NCI-H2196 treated with DMSO at 0.1 percent for 48 hours (cell line): ENCODE results near the gene GAA.
"Not testable (repeated sequence)": the region's sequence is repeated elsewhere in the genome, so short reads cannot be mapped to it uniquely, and the experiment has no call there.

Source experiments
- DNase-seq: peaks from one replicate; lab custom pipeline; 2025; ENCODE audit not compliant: unreplicated experiment; lab: John Stamatoyannopoulos, UW

GAA gene

DNA sequence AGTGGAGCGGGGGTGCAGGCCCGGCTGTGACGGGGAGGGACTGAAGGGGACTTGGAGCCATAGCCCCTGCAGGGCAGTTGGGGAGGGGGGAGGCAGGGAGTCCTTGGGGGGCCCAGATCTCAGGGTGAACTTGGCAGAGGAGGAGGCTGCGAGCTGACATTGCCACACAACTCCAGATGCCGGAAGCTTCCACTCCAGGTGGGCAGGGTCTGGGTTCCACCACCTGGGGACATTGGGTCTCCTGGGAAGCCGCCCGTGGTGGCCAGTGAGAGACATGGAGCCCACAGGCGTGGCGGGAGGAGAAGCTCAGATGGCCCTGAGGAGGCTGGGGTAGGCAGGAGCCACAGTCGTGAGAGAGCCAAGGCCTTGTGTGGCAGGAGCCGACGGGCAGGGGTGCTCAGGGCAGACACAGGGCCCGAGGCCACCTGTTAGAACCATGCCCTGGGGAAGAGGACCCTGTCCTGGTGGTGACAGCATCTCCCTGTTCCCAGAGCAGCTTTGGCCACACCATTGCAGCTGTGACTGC, 18.2 kb upstream of the GAA start:
- no peak for DNase-seq

DNA sequence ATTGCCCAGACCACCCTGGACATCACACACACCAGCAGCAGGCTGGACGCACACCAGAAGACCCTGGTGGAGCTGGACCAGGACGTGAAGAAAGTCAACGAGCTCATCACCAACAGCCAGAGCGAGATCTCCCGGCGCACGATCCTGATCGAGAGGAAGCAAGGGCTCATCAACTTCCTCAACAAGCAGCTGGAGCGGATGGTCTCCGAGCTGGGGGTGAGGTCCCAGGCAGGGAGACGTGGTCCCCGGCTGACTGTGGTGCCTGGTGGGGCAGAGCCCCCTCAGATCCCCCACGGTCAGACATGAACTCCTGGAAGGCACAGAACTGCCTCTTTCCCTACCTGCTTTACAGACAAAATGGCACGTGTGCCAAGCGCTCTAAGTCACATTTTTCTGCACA, 16.6 kb upstream of the GAA start:
- DNase-seq = no peak

DNA sequence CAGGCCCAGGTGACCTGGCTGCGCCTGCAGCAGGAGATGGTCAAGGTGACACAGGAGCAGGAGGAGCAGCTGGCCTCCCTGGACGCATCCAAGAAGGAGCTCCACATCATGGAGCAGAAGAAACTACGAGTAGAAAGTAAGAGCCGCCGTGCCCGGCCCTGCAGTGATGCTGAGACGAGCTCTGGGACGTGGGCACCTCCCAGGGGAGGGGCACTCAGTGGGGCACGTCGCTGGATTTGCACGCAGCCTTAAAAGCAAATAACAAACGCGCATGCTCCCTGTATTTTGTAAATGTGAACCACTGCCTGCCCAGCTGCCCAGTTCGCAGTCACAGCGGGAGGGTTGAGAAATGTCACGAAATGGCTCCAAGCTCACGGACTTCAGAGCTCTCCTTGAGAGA, 15.3 kb upstream of the GAA start:
- DNase-seq = no peak

DNA sequence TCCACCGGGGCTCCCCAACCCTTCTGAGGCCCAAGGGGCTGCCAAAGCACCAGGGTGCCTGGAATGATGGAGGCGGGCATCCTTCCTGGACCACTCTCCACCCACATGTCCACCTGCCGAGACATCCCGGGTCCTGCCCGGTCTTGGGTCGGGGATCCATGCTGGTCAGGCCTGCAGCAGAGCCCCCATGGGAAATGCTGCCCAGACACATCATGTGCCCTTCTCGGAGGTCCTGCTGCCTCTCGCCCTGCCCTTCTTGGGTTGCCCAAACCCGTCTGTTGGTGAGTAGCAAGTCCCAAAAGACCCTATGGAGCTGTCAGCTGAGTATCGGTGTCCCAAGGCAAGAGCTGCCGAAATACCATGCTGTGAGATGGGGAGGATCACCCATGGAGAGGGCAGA, 14.8 kb upstream of the GAA start:
- DNase-seq = no peak

DNA sequence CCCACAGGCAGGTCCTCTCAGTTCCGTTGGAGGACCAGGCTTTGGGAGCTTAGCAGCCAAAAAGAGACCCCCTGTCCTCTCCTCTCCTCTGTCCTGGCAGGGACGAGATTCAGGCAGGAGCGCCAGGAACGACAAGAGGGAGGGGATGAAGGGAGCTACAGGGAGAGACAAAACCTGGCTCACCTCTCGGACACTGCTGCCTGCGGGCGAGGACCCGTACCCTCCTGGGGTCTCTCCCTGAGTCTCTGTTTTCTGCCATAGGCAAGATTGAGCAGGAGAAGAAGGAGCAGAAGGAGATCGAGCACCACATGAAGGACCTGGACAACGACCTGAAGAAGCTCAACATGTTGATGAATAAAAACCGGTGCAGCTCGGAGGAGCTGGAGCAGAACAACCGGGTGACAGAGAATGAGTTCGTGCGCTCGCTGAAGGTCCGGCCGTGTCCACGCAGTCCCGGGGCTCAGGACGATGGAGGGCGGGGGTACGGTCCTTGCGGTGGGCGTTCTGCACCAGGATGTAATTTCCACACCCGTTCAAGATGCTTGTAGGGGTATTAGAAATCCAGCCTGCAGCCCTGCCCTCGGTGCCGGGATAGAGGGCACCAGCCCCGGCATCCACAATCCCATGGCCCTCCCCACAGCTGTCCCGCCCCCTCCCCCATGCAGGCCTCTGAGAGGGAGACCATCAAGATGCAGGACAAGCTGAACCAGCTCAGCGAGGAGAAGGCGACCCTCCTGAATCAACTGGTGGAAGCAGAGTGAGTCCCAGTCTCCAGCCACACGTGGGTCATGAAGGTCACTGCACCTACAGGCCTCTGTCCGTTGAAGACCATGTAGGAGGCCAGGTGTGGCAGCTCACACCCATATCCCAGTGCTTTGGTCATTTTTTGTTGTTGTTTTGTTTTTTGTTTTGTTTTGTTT, 13.8 kb upstream of the GAA start:
- DNase-seq = no peak

DNA sequence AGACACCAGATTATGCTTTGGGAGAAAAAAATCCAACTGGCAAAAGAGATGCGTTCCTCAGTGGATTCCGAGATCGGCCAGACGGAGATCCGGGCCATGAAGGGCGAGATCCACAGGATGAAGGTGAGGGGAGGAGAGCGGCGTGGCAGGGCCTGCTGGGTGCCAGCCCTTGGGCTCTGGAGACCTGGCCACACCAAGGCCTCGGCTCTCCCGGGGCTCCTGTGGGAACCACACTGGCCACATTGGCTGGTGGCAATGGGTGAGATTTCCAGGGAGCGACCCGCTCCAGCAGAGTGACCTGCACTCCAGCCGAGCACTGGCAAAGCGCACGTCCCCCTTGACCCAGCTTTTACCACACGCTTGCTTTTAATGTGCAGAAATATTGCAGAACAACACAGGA, 11.6 kb upstream of the GAA start:
- DNase-seq = no peak

DNA sequence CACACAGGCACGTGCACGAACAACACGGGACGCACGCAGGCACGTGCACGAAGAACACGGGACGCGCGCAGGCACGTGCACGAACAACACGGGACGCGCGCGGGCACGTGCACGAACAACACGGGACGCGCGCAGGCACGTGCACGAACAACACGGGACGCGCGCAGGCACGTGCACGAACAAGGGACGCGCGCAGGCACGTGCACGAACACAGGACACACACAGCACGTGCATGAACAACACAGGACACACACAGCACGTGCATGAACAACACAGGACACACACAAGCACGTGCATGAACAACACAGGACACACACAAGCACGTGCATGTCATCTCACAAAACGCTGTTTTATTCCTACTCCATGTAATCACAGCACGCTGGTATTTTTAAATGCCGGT, 11.2 kb upstream of the GAA start:
- not testable (repeated sequence) for DNase-seq

DNA sequence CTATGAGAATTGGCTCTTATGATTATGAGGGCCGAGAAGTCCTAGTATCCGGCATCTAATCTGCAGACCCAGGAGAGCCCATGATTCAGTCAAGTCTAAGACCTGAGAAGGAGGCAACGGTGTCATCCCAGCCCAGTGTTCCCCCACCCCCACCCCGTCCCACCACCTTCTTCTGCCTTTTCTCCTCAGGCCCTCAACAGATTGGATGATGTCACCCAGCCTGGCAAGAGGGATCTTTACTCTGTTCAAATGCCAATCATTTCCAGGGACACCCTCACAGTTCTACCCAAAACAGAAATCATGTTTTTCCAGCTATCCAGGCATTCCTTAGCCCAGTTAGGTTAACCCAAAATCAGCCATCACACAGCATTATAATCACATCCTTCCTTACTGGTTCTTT, 10.0 kb upstream of the GAA start:
- no peak for DNase-seq

DNA sequence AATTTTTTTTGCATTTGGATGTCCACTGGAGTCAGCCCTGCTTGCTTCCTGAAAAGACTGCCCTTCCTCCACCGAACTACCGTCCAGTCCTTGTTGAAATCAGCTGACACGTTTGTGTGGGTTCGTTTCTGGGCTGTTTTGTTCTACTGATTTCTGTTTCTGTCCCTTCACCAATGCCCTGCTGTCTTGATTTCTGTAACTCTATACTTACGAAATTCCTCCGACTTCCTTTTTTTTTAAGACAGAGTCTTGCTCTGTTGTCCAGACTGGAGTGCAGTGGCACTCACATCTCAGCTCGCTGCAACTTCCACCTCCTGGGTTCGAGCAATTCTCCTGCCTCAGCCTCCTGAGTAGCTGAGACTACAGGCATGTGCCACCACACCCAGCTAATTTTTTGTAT, 8.4 kb upstream of the GAA start:
- DNase-seq = no peak

DNA sequence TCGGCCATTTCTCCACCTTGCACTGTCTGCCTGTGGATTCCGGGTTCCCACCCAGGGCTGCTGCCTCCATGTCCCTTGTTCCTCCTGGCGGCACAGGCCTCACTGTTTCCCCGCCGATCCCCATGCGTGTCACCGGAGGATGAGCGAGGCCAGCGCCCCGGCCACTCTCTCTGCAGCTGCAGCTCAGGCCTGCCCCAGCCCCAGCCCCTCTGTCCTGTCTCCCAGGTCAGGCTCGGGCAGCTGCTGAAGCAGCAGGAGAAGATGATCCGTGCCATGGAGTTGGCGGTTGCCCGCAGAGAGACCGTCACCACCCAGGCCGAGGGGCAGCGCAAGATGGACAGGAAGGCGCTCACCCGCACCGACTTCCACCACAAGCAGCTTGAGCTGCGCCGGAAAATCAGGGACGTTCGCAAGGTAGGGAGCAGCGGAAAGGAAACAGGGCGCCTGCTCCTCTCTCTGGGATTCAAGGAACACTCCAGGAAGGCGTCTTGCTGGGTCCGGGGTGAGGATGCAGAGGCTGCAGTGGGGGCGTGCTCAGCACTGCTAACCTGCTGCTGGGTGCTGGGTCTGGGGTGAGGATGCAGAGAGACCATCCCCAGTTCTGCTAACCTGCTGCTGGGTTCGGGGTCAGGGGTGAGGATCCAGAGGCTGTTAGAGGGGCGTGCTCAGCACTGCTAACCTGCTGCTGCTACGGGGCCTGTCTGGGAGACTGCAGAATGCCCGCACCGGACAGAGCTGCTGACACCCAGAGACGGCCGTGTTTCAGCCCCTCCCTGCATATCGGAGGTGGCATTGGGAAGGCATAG, 6.1 kb upstream of the GAA start:
- DNase-seq = no peak

DNA sequence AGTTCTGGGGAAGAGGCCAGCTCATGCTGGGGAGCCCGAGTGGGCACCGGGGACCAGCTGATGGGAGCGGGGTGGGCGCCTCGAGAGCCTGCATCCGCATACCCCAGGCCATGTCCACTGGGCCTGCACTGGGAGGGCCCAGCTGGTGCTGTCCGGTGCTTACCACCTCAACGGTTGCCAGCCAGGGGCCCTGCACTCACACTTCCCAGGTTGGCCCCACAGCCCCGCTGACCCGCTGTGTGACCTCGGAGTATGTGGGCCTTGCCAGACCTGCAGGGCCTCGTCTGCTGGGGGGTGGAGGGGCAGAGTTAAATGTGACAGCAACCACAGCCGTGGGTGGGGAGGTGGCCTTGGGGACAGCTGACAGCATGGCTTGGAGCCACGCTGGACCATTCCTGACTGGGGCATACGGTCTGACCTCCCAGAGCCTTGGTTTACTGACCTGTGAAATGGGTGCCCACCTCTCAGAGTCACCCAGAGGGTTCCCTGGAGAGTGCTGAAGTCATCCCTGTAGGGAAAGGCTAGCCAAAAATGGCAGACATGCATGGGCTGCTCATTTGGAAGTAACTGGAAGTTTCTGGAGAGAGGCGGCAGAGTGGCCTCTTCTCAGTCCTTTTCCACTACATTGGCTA, 5.4 kb upstream of the GAA start:
- no peak for DNase-seq

DNA sequence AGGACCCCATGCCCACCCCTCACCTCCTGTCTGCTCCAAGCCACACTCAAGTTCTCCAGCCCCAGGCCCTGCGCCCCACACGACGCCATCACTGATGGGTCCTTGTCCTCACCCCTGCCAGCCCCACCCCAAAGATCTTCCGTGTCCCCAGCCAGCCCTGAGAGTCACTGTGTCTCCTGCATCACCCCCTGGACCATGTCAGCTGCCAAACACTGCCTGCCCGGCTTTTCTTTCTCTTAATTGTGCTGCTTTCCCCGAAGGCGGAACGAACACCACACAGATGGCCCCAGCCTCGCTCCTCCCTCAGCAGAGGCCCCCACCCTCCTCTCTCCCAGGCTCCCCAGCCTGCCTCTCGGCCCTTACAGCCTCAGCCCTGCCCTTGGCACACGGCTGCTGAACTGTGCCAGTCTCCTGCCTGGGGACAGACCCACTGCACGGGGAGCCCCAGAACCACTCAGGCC, 4.8 kb upstream of the GAA start:
- no peak for DNase-seq

DNA sequence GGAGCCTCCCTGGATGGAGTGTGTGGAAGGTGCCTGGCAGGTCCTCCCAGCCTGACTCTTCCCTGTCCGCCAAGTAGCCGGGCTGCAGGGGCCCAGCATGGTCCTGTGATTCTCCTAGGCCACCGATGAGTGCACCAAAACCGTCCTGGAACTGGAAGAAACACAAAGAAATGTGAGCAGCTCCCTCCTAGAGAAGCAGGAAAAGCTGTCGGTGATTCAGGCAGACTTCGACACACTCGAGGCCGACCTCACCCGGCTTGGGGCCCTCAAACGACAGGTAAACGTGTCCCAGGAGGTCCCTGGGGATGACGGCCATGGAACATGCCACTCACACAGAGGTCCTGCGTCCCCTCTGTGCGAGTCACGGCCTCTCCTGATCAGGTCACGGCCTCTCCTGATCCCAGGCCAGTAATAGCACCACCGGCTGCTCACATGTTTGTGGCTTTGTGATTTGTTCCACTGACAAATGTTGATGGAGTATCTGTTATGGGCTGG, 4.2 kb upstream of the GAA start:
- DNase-seq = no peak

DNA sequence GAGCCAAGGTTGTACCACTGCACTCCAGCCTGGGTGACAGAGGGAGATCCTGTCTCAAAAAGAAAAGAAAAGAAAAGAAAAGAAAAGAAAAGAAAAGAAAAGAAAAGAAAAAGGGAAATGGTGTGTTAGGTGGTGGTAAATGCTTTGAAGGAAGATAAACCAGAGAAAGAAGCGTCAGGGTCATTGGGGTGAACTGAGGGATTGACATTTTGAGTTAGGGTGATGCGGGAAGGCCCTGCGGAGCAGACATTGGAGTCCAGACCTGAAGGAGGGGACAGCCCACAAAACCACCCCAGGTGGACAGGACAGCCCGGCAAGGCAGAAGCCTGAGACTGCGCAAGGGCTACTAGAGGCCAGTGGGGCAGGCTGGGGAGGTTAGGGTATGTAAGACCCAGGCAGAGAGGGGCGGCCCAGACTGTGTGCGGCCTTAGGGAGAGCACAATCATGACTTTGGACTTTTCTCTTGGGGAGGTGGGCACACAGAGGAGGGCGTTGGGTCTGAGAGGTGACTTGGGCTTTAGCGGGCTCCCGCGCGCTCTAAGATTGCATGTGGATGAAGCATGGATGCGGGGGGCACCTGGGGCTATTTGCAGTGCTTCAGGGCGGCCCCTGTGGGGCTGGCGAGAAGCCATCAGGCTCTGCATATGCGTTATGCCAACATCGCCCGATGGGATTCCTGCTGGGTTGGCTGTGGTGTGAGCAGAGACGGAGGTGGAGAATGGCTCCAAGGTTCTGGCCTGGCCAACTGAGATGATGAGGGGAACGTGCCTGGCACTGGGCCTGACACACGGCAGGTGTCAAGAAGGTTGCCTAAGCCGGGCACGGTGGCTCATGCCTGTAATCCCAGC, 3.3 kb upstream of the GAA start:
- no peak for DNase-seq

DNA sequence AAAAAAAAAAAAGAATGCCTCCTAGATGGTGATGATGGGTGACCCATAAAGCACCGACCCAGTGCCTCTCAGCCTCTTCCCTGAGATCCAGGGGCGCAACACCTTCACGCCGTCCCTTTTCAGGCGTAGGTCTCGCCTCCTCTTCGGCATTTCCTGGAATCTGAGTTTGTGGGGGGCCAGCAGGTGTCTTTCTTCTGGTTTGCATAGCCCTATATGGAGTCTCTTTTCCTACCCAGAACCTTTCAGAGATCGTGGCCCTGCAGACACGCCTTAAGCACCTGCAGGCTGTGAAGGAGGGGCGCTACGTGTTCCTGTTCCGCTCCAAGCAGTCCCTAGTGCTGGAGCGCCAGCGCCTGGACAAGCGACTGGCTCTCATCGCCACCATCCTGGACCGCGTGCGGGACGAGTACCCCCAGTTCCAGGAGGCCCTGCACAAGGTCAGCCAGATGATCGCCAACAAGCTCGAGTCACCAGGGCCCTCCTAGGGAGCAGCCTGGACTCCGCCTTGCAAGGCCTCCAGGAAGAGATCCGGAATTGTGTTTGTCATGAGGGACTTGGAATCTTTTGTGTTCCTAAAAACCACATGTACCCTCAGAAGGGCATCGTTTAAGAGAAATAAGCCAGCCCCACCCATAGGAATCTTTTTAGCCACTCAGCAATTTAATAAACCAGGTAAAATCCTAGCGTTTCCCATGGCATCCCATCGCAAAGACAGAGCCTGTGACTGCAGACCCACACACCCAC, 1.9 kb upstream of the GAA start:
- no peak for DNase-seq

DNA sequence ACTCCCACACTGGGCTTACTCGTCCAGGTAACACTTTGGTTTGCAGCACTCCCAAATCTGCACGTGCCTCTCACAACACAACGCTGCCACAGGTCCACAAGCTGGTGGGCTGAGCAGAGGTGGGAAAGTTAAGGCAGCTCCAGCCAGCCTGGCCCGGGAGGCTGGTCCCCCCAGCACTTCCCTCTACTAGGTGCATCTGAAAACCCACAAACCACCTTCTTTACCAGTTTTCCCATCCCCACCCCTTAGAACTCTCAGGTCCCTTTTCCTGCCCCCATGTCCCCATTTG, 1.4 kb upstream of the GAA start:
- DNase-seq = no peak

DNA sequence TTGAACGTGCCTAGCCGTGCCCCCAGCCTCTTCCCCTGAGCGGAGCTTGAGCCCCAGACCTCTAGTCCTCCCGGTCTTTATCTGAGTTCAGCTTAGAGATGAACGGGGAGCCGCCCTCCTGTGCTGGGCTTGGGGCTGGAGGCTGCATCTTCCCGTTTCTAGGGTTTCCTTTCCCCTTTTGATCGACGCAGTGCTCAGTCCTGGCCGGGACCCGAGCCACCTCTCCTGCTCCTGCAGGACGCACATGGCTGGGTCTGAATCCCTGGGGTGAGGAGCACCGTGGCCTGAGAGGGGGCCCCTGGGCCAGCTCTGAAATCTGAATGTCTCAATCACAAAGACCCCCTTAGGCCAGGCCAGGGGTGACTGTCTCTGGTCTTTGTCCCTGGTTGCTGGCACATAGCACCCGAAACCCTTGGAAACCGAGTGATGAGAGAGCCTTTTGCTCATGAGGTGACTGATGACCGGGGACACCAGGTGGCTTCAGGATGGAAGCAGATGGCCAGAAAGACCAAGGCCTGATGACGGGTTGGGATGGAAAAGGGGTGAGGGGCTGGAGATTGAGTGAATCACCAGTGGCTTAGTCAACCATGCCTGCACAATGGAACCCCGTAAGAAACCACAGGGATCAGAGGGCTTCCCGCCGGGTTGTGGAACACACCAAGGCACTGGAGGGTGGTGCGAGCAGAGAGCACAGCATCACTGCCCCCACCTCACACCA, 724 bp downstream of the GAA start:
- no peak for DNase-seq

DNA sequence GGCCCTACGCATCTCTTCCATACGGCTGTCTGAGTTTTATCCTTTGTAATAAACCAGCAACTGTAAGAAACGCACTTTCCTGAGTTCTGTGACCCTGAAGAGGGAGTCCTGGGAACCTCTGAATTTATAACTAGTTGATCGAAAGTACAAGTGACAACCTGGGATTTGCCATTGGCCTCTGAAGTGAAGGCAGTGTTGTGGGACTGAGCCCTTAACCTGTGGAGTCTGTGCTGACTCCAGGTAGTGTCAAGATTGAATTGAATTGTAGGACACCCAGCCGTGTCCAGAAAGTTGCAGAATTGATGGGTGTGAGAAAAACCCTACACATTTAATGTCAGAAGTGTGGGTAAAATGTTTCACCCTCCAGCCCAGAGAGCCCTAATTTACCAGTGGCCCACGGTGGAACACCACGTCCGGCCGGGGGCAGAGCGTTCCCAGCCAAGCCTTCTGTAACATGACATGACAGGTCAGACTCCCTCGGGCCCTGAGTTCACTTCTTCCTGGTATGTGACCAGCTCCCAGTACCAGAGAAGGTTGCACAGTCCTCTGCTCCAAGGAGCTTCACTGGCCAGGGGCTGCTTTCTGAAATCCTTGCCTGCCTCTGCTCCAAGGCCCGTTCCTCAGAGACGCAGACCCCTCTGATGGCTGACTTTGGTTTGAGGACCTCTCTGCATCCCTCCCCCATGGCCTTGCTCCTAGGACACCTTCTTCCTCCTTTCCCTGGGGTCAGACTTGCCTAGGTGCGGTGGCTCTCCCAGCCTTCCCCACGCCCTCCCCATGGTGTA, 1.5 kb downstream of the GAA start:
- DNase-seq = no peak
